GM13977 (cell line): Measurements from ENCODE around the gene TUBG2.

Source experiments
- DNase-seq: peaks from one replicate; pipeline ENCODE4 v3.0.0; 2012; ENCODE audit warnings: low spot score
- in situ Hi-C: fragments of 300-500 bp; cut with MboI; formaldehyde crosslinking; loops from one replicate; pipeline ENCODE4 v1.12.0; 2022; ENCODE audit warnings: low sequenced_read_pairs, low pct_unique_long_range_greater_than_20kb, mixed read lengths, inconsistent platforms; ENCODE audit not compliant: unreplicated experiment
- TF ChIP-seq, protein P1 (sequence below): IDR thresholded peaks from 2 replicates; pipeline ENCODE4 v1.5.1; 2012; ENCODE audit warnings: mild to moderate bottlenecking, control low read depth; ENCODE audit not compliant: insufficient read depth; ENCODE audit errors: extremely low read depth, missing control alignments

The TUBG2 gene

GRCh38 chr17:42640121-42640520 is 19.0 kb upstream of the TUBG2 start:
- DNase-seq: no peak
- in situ Hi-C loops: no loop called here
- TF ChIP-seq, protein P1, sequence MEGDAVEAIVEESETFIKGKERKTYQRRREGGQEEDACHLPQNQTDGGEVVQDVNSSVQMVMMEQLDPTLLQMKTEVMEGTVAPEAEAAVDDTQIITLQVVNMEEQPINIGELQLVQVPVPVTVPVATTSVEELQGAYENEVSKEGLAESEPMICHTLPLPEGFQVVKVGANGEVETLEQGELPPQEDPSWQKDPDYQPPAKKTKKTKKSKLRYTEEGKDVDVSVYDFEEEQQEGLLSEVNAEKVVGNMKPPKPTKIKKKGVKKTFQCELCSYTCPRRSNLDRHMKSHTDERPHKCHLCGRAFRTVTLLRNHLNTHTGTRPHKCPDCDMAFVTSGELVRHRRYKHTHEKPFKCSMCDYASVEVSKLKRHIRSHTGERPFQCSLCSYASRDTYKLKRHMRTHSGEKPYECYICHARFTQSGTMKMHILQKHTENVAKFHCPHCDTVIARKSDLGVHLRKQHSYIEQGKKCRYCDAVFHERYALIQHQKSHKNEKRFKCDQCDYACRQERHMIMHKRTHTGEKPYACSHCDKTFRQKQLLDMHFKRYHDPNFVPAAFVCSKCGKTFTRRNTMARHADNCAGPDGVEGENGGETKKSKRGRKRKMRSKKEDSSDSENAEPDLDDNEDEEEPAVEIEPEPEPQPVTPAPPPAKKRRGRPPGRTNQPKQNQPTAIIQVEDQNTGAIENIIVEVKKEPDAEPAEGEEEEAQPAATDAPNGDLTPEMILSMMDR: no peak

GRCh38 chr17:42642336-42642735 is 16.7 kb upstream of the TUBG2 start:
- in situ Hi-C loops: no loop called here
- TF ChIP-seq, protein P1: no peak
- DNase-seq: no peak

- TF ChIP-seq, protein P1: no peak
- in situ Hi-C loops: no loop called here
- no peak for DNase-seq
These were observed 11.3 kb upstream of the TUBG2 start for GRCh38 chr17:42647778-42648177.

GRCh38 chr17:42651392-42651791 is 7.7 kb upstream of the TUBG2 start:
- DNase-seq: no peak
- TF ChIP-seq, protein P1: no peak
- in situ Hi-C loops: no loop called here

- TF ChIP-seq, protein P1: no peak
- no peak for DNase-seq
- in situ Hi-C loops: no loop called here
These were observed 5.6 kb upstream of the TUBG2 start for GRCh38 chr17:42653179-42654124.

GRCh38 chr17:42655528-42655927 is 3.6 kb upstream of the TUBG2 start:
- in situ Hi-C loops: no loop called here
- TF ChIP-seq, protein P1: no peak
- no peak for DNase-seq
